GM10266 (cell line): ENCODE results near the gene KATNAL1.

Experiments
- DNase-seq: peaks from one replicate; pipeline ENCODE4 v3.0.0; 2012; ENCODE audit errors: extremely low spot score
- CTCF ChIP-seq: IDR thresholded peaks from 2 replicates; pipeline ENCODE4 v1.5.1; 2012; ENCODE audit warnings: mild to moderate bottlenecking, low read depth; ENCODE audit not compliant: control insufficient read depth, insufficient read depth; ENCODE audit errors: missing control alignments

KATNAL1 gene

GRCh38 chr13:30216111-30216510 lies 91.2 kb downstream of the KATNAL1 start:
- TF ChIP-seq CTCF: no peak
- no peak for DNase-seq

GRCh38 chr13:30212256-30212655 lies 95.1 kb downstream of the KATNAL1 start:
- no peak for TF ChIP-seq CTCF
- DNase-seq: no peak

GRCh38 chr13:30211745-30212144 lies 95.6 kb downstream of the KATNAL1 start:
- TF ChIP-seq CTCF: no peak
- no peak for DNase-seq

GRCh38 chr13:30204564-30204963 lies 102.8 kb downstream of the KATNAL1 start:
- TF ChIP-seq CTCF: no peak
- peak; percentile 58 for DNase-seq

- no peak for DNase-seq
- TF ChIP-seq CTCF: no peak
Measured at GRCh38 chr13:30196025-30196424, 111.3 kb downstream of the KATNAL1 start.

GRCh38 chr13:30194906-30195305 lies 112.4 kb downstream of the KATNAL1 start:
- TF ChIP-seq CTCF: no peak
- no peak for DNase-seq

- no peak for TF ChIP-seq CTCF
- DNase-seq: peak; percentile 21
Measured at GRCh38 chr13:30193279-30194234, 113.8 kb downstream of the KATNAL1 start.
